RPMI8226 (cell line): Measurements from ENCODE around the gene C10orf67.
"Not testable (repeated sequence)": the region's sequence is repeated elsewhere in the genome, so short reads cannot be mapped to it uniquely, and the experiment has no call there.

Source experiments
- DNase-seq: peaks from one replicate; pipeline ENCODE4 v3.0.0-alpha.2; 2015

The C10orf67 gene

DNA sequence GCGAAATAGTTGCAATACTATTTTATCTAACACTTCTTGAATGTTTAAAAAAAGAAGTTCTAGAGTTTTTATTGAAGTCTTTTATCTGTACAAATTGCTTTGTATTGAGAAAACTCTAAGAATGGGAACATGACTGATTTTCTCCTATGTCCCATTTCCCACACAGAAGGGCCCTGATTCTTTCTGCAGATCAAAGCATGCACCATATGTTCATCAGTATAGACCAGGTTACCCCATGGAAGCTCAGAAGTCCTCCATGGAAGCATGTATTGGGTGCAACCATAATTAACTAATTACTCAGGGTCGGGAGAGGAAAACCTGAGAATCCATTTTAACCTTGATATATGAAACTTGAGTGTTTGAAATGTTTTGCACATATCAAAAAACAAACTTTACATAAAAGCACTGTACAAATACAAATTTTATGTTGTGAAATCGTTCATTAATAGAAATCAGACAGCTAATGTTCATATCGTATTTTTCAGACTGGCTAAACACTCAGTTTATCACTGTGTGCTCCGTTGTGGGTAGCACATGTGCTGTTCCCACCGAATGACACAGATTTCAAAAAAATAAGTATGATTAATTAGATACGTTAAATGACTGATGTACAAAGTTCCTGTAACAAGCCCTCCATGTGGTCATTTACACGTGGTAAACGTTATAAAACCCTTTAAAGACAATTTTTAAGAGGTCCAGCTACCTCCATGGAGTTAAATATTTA, 81.0 kb downstream of the C10orf67 start:
- DNase-seq, result no peak

DNA sequence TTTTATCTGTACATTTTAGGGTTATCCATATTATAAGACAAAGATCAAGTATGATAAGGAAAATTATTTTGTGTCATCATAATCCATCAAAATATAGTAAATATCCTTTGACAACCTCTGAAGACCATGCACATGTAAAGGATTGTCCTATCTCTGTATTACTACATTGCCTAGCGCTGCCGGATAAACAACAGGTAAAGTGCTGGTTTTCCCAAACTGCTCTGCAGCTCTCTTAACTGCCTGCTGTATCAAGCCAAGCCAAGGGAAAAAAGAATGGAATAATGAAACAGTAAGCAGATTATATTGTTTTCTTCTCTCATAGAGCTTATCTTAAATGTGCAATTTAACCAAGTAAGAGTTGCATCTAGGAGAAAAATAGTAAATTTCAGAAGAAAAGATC, 81.7 kb downstream of the C10orf67 start:
- DNase-seq, result no peak

DNA sequence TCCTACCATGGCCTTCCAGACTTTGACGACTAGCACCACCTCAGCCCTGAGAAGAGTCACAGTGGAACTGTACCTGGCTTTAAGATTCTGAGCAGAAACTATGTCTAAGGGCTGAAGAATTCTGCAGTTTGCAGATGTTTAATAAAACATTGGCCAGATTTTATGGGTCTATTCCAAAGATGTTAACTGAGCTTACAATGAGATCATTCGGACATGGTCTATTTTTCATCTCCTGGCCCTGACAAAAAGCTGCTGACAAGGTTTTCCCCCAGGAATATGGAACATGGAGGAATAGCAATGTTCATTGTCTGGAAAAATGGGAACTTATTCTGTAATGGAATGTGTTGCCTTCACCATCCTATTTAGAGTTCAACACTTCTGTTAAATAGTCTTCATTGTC, 86.1 kb downstream of the C10orf67 start:
- DNase-seq, result no peak

DNA sequence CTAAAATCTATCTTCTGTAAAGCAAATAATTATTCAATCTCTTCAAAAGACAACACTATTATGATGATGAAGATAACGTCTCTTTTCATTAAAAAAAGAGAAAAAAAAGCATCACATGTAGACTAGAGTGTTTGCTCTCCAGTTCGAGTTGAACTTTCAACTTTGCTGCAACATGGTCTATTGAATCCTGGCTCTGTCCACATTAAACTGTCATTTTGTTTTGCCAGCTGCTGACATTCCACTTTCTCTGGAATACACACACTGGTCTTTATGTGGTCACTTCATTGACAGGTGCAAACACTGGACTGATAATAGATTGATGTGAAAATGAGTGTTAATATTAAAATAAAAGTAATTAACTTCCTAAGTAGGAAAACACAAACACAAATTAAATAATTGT, 90.8 kb downstream of the C10orf67 start:
- no peak for DNase-seq

DNA sequence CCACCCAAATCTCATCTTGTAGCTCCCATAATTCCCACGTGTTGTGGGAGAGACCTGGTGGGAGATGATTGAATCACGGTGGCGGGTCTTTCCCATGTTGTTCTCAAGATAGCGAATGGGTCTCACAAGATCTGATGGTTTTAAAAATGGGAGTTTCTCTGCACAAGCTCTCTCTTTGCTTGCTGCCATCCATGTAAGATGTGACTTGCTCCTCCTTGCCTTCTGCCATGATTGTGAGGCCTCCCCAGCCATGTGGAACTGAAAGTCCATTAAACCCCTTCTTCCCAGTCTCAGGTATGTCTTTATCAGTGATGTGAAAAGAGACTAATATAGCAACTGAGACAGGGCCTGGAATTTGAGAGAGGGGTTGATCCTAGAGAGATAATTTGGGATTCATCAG, 91.7 kb downstream of the C10orf67 start:
- DNase-seq, result not testable (repeated sequence)

DNA sequence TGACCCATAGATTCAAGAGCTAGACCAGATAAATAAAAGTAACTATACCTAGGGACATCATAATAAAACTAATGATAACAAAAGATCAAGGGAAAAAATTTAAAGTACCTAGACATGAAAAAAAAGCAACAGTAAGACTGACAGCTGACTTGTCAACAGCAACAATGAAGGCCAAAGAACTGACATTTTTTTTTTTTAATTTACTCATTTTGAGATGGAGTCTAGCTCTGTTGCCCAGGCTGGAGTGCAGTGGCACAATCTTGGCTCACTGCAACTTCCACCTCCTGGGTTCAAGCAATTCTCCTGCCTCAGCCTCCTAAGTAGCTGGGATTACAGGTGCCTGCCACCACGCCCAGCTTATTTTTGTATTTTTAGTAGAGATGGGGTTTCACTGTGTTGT, 102.8 kb downstream of the C10orf67 start:
- DNase-seq, result not testable (repeated sequence)

DNA sequence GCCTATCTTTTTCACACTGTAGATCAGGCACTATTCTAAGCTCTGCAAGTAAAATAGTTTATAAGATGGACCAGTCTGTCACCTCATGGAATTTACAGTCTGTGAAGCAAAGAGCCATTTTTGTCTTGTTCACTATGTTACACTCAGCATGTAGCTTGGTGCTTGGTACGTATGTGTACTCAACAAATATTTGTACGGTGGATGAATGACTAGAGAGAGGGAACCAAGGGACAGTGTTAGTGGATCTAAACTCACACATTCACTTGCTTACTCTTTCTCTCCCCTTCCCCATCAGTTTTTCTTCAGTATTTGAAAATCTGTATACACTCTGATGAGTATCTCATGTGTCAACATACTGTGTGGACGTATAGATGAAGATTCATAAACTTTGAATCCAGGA, 106.6 kb downstream of the C10orf67 start:
- no peak for DNase-seq

DNA sequence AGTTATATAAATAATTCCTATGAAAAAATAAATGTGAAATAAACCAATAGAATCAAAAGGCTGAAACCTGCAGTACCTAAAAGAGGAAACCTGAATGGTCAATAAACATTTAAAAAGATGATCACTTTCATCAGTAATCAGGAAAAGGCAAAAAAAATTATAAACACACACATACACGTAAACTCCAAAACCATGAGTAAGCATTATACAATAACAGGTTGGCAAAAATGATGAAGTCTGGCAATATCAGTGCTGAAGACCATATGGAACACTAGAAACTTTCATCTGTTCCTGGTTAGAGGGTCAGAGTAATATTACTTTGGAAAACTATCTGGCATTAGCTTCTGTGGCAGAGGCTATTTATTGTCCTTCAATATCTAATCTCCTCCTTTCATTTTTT, 114.0 kb downstream of the C10orf67 start:
- no peak for DNase-seq

DNA sequence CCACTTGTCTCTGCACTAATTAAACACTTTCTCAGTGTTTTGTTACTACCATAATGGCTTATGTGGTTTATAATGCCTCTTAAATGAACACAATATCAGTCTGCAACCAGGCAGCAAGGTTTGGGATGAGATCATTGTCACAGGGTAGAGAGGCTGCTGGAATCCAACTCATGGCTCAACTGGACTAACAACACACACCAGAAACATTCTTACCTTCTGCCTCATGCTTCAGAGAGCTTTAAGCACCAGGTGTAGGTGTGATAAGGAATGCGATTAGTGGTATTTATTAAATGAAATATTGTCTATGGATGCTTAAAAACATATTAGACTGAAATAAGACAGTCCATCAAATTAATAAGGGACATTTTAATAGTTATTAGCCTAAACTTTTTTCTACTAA, 127.1 kb downstream of the C10orf67 start:
- no peak for DNase-seq

DNA sequence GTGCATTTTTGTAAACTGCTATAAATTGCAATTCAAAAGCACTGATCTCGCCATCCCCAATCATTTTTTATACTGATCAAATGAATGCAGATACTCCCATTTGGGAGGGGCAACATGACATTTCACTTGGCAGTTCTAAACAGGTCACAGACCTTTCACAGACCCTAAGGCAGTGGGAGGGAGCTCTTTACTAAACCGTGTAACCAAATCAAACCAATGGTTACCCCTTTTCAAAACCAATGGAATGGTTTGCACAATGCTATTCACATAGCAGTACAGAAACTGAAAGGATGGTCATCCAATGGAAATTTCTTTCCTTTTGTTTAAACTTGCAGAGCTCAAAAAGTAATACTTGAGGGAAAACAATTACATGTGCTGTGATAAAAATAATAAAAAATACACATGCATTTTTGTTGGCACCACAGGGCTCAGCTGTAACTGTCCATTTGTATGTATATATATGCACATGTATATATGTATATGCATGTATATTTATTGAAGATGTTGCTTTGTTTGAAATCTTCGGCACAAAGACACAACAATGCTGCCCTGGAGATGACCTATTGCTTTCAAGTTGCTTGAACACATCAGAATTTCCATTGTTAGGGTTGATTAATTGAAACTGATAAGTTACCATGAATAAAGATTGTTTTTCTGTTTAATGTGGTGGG, 138.5 kb downstream of the C10orf67 start:
- no peak for DNase-seq

DNA sequence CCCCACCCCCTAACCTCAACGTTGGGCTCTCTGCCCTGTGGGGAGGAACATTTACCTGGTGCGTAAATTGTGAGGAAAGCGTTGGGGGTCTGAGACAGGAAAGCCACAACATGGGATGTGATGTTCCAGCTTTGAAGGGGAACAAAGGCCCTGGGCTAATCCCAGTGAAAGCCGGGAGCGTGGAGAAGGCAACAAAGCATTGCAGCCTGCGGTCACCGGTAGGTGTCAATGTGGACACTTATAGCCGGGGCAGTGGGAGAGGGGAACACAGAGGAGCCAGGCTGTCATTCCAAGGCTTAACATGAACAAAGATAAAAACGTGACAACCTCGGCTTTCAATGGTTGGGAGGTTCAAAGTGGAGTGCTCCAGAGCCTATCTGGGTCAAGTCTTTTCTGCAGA, 139.8 kb downstream of the C10orf67 start:
- no peak for DNase-seq

DNA sequence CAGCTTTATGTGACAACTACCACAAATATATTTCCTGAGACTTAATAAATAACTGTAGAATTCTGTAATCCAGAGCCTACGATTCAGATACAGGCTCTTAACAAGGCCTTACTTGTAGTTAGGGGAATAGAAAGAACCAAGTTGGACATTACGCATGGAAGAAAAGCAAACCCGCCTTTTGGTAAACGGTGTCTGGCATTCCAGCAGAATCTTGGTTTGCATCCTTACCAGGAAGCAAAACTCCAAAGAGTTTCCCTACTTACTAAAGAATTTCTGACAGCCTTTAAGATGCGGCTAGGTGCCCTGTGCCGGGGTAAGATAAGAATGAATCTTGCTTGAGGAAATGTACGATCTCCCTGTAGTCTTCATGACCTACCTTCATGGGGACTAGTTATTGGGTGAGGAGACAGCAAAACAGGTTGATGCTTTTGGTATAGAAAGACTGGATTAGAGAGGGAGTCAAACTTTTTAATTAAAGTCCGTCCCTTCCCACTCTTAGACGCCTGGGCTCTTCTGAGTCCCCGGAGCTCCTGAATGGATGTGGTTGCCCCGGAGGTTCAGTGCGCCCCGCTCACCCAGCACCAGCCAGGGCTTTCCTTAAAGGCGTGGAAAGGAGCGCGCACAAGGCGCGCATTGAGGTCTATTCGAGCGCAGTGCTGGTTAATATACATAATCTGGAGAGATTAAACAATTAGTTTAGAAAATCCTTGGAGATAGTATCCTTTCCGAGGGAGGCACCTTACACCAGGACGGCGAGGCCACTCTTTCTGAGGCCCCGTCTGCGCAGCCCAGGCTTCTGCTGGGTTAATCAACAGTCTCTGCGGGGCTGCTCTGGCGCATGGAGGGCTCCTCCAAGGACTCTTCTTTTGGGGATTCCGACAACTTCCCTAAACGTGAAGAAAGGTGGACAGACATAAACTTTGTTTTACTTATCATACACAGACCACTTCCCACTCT, 140.9 kb downstream of the C10orf67 start:
- no peak for DNase-seq

DNA sequence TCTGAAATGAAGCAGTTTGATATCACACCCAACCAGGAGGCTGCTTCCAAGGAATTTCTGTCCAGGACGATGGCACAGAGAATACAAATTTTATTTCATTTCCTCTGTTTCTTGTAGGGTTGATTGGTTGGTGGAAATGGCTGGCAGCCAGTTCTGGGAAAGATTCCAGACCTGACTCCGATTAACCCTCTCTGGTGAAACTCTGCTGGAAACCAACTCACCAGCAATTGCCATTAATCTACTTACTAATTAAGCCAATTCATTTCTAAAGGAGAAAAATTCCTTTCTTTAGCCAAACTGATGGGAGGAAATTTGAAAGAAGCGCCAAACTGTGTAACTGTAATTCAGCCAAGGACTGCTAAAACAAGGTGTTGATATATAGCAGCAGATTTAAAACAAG, 141.8 kb downstream of the C10orf67 start:
- no peak for DNase-seq

DNA sequence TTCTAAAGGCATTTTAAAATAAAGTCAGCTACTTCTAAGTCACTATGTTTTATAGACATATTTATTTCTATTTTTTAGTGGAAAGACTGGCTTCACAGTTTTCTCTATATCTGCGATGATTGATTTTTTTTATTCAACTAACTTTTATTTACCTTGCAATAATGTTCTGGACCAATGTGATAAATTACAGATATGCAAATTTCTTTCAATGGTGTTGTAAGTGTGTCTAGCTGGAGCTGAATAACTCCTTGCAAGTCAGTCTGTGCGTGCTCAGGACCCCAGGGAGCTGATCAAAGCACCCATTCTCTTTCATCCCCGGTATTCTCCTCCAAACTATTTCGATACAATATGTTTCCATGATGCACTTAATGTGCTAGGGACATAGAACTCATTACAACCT, 142.8 kb downstream of the C10orf67 start:
- DNase-seq, result no peak

DNA sequence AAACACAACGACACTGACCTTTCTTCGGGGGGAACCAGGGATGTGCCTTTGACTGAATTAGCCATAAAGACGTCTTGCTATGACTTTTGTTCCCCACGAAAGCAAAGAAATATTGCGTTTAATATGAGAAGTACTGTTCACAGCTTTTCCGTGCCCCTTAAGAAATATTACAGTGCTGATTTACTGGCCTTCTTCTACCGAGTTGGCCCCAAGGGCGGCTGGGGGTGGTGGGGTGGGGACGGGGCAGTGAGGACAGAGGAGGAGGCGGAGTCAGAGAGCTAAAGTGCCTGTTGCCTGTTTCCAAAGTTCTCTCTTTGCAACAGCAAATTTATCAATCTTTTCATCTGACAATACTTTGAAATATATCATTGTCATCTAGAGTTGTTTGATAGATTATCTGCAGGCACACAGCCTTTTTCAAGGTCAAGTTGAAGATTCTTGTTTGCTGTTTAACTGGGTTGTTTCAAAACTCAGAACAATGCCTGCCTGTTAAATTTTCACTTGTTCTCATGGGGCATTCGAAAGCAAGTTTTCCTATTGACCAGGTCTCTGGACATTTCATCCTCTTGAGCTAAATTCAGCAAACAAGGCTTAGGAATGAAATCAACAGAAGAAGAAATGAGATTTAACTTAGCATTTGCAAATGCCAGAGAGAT, 143.5 kb downstream of the C10orf67 start:
- no peak for DNase-seq

DNA sequence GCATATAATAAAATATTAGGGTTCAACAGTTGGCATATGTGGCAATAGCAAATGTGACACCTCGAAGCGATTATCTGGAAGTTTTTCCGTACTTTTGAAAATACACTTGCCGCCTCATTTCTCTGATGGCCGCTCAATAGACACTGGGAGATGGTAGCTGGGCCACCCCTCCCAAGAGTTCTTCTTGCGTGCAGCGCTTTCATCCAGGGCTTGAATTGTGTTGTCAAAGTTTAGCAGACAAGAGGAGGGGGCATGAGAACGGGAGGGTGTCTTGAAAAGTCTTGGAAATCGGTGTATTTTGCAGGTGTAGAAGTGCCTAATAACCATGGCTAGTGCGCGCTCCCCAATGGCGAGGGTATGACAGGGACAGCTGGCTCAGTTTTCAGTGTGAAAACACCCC, 144.0 kb downstream of the C10orf67 start:
- DNase-seq, result no peak

DNA sequence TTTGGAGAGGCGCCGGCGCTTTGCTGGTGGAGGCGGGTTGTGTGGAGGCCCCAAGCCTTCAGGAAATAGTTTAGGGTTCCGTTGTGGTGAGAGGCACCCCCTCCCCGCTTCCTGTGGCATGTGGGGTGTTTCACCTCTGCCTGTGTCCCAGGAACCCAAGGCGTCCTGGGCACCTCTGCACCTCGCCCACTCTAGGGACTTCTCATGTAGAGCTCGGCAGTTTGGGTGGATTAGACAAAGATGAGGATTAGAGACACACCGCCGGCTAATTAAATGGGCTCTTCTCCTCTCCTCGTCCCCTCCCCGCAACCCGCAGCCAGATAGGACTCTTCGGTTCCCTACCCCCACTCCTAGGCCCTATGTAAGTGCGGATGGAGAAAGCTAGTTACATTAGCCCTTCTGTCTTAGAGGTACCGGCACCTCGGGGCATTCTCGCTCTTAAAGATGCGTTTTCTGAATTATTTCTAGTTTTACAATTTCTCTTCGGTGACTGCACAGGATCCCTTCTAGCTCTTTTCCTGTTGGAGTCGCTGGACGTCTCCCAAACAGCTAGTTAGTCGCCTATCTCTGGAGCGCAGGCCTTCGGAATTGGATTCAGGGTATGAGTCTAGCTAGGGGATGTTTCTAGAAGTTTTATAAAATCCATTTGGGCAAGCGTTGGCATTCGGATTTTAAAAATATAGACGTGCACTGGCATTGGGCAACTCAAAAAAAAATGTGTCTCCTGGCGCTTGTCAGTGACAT, 144.7 kb downstream of the C10orf67 start:
- DNase-seq, result no peak

DNA sequence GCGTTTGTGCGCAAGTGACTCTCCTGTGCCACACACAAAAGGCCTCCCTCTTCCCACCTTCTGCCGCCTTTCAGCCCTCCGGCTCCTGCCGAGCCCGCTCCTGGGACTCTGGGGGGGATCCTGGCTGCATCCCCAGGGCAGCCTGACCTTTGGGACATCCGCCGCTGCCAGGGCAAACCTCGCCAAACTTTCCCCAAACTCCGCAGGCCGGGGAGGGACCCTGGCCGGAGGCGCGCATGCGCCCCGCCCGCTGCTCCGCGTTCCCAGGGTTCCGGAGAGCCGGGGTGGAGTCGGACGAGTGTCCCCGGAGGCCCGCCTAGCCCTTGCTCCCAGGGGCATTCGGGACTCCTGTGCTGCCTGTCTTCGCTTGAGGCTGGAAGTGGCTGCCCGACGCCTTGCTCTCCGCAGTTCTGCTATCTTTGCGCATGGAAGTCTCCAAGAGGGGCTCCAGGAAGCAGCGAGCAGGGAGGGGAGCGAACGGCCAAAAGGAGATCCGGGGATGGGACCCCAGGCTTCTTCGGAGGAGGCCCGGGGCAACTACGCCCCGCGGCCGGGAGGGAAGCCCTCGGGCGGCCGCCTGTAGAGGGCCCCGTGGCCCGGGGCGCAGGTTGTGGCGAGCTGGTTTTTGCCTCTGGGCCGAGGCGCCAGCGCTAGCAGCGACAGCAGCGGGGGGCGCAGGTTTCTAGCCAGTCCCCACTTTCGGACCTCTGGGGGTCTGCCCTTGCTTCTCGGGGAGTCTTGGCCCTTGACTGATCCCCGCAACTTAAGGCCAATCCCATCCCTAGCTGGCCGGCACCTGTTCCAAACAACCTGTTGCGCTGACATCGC, 145.4 kb downstream of the C10orf67 start:
- no peak for DNase-seq

DNA sequence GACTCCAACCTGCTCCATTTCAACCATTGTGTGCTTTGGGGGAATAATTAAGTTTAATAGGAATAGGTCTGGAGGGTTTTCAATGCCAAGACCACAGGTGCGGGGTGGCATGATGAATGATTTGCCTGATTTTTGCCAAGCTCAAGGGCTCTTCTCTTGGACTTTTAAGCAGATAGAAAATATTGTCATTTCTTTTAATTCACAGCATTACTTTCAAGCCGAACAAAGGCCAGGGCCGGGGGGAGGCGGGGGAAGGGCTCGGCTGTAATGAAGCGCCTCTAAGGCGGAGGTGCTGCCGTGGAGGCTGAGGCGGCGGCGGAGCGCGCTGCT, 146.0 kb downstream of the C10orf67 start:
- no peak for DNase-seq

DNA sequence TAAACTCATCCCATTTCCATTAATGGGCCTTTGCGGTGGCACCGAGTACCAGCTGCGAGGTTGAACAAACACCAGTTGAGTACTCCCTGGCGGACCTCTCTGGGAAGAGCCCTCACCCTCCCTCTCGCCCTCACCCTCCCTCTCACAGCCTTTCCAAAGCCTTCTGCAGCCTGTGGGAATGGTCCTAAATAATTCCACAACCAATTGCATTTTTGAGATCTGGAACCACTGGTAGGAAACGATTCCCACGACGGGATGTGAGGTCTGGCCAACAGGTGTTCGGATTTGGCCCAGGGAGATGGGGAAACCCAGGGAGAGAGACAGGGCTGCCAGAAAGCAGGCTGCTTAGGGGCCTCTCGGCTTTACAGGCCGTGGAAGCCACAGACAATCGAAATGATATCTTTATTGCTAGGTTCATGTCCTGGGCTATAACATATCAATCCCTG, 147.2 kb downstream of the C10orf67 start:
- no peak for DNase-seq

DNA sequence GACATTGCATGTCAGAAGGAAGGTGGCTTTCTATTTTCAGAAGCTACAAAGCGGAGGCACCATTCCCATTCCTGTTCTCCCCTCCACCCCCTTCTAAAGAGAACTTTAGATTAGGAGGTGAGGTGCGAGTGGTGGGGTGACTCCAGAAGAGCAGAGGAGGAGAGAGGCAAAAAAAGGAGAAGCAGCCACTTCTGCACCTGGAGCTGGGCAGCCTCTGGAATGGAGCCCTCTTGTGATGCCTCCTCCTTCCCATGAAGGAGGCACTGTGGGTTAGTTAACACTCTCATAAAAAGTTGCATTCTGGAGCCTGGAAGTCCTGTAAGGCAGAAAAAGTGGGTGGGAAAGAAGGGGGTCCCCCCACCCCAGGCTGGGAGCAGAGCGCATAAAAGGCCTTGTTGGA, 147.7 kb downstream of the C10orf67 start:
- no peak for DNase-seq
